ENCODE data around the gene C17orf107.
A peak's percentile ranks its signal among the peaks of the same experiment; 100 is the strongest.
"Not testable (repeated sequence)": the region's sequence is repeated elsewhere in the genome, so short reads cannot be mapped to it uniquely, and the experiment has no call there.

Gene C17orf107

DNA sequence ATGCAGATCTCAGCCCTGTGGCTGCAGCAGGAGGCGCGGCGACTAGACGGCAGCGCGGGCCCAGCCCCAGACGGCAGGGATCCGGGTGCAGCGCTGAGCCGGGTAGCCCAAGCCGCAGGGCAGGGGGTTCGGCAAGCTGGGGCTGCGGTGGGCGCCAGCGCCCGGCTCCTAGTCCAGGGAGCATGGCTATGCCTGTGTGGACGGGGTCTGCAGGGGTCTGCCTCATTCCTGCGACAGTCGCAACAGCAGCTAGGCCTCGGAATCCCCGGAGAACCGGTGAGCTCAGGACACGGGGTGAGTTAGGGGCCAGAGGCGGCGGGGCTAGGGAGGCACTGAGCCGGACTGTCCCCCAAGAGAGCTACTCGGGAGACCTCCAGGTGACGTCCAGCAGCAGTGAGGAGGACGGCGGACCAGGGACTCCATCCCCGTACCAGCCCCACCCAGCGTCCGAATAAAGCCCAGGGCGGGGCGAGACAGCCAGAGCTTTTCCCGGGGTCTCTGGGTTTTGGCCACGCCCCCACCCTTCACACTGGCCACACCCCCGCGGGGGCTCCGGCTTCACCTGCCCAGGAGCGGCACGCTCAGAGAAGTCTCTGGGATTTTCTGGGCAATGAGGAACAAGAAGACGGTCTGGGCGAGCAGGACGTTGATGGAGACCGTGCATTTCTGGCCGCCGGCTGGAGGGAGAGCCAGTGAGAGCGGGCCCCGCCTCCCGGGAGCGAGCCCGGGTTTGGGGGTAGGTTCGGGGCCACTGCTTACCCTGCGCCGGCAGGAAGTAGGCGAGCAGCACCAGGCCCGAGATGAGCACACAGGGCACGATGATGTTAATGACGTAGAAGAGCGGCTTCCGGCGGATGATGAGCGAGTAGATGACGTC is 1.1 kb downstream of the C17orf107 start:
- DNase-seq (ENCODE audit: low spot score): peak; percentile 48

GRCh38 chr17:4901108-4901647 is 1.8 kb downstream of the C17orf107 start:
- DNase-seq (ENCODE audit: low spot score): no peak

DNA sequence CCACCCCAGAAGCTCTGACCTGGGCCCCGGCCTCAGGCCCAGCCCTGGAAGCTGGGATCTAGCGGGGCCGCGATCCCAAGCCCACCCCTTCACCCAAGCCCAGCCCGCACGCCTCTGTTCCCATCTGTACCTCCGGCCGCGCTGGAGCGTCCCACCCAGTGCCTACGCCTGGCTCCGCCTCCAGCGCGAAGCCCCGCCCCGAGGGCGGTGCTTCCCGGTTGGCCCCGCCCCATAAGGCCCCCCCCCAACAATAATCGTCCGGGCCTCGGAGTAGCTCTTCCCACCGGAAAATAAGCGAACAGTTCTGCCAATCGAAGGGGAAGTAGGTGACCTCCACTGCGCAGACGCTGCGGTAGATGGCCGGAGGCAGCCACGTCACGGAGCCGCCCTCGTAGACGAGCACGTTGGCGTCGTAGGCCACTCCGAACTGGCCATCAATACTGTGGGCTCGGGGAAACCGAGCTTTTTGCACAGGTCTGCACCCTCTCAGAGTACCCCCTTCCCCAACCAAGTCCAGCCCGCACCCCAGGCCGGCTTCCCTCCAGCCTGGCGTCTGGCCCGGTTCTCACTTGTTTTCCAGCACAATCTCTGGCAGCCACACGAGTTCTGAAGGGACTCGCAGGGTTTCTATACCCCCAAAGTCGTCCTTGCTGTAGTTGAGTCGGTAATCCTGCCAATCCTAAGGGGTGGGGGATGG is 2.5 kb downstream of the C17orf107 start:
- peak; percentile 46 for DNase-seq (ENCODE audit: low spot score)

DNA sequence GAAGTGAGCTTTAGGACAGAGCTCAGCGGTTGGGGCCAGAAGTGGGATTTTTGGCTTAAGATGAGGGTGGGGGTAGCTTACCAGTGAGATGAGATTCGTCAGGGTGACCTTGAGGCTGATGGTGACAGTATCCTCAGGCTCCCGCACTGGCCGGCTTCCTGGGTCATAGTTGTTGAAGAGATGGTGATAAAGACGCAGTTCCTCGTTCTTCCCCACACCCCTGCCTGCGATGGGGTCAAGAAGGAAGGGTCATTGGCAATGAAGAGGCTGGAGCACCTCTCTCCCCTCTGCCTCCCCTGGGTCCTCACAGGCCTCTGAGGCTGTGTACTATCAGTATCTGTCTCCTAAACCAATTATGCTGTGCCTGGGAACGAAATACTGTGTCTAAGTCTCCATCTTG is 3.2 kb downstream of the C17orf107 start:
- no peak for DNase-seq (ENCODE audit: low spot score)

DNA sequence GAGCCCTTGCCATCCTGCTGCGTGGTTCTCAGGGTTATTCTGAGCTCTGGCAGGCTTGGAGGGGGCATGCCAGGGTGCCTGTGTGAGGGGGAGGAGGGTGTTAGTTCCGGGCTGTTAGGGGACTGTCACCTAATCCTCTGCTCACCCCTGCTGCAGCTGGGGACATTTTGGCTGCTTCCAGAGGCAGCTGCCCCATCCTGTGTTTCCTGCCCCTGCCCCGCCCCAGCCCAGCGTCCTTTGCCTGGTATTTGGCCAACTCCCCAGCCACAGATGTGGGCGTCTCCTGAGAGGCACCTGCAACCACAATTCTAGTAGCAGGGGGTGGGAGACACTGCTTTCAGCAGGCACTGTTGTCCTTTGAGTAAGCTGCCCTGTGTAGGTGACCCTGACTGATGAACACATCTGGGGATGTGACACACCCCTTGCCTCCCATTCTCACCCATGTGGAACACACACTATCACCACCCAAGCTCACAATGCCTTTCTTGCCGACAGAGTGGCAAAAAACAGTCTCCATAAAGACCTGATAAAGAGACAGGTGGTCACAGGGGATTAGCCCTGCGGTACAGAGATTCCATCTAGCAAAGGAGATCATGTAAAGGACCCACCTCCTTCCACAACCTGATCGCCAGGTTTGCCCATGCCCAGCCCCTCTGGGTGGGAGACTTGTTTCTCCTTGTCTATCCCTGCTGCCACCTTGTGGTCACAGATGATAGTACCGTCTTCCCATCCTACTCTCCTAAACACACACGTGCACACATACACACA is 3.9 kb downstream of the C17orf107 start, which contains the start of gene CHRNE:
Gene CHRNE, minus strand, starts transcription at position 48 of the 768 bp plus-strand sequence. Its CDS starts 35 bp downstream, at position 13.
- DNase-seq (ENCODE audit: low spot score): peak; percentile 68

DNA sequence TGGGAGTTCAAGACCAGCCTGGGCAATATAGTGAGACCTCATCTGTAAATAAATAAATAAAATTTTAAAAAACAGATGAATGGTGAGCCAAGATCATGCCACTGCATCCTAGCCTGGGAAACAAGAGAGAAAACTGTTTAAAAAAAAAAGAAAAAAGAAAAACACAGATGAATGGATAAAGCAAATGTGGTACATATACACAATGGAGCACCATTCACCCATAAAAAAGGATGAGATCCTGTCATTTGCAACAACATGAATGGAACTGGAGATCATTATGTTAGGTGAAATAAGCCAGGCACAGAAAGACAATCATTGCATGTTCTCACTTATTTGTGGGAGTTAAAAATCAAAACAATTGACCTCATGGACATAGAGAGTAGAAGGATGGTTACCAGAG is 7.3 kb downstream of the C17orf107 start:
- not testable (repeated sequence) for DNase-seq (ENCODE audit: low spot score)

GRCh38 chr17:4908301-4908700 is 9.0 kb downstream of the C17orf107 start:
- no peak for DNase-seq (ENCODE audit: low spot score)

DNA sequence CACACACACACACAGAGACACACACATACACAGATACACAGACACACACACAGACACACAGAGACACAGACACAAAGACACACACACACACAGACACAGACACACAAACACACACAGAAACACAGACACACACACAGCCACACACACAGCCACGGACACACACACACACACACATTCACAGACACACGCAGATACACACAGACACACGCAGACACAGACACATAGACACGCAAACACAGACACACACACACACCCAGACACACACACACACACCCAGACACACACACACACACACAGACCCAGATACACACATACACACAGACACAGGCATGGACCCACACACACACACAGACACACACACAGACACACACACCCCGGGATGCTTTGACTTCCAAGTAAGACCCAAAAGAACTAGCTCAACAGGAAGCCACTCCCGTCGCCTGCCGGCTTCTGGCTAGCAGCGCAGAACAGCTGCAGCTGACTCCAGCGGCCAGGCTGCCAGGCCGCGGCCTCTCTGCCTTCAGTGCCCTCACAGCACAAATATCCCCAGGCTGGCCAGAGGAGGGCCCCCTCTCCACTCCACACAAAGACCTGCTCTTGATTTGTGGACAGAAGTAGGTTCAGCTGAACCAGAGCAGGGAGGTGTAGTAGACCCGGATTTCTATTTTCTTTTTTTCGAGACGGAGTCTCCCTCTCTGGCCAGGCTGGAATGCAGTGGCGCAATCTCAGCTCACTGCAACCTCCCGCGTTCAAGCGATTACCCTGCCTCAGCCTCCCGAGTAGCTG is 9.6 kb downstream of the C17orf107 start:
- peak; percentile 89 for DNase-seq (ENCODE audit: low spot score)

DNA sequence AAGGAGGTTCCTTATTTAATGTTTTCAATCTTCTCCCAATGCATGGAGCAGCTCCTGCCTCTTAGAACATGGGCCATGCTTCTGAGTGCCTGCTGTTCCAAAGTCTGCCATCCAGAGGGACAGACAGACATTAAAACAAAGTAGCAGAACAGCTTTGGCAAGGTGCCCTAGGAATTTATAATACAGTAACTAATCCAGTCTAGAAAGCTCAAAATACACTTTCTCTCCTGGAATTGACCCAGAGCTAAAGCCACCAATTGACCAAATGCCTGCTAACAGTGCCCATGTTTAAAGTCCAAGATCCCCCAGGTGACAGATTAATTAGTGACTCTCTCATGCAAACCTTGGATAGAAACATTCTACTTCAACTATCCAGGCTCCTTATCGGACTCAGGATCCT is 14.7 kb downstream of the C17orf107 start:
- DNase-seq (ENCODE audit: low spot score): no peak

DNA sequence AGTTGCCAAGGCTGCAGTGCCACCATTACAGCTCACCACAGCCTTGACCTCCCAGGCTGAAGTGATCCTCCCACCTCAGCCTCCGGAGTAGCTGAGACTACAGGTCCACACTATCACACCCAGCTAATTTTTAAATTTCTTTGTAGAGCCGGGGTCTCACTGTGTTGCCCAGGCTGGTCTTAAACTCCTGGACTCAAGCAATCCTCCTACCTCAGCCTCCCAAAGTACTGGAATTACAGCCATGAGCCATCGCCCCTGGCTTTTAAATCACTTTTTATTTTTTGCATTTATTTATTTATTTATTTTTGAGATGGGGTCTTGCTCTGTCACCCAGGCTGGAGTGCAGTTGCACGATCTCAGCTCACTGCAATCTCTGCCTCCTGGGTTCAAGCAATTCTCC is 15.2 kb downstream of the C17orf107 start:
- DNase-seq (ENCODE audit: low spot score): not testable (repeated sequence)

DNA sequence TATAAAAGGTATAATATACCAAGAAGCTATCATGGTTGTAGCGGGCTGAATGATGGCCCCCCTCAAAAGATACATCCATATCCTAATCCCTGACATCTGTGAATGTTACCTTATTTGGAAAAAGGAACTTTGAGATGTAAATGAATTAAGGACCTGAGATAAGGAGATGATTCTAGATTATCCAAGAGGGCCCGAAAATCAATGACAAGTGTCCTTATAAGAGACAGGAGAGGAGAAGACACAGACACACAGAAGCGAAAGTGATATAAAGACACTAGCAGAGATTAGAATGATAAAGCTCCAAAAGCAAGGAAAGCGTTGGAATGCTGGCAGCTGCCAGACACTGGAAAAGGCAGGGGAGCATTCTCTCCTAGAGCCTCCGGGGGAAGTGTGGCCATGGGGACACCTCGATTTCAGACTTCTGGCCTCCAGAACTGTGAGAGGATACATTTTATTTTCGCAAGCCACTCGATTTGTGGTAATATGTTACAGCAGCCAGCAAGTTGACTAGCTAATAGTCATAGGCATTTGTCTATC is 20.2 kb downstream of the C17orf107 start:
- DNase-seq (ENCODE audit: low spot score): no peak

GRCh38 chr17:4920351-4921048 is 21.2 kb downstream of the C17orf107 start:
- DNase-seq (ENCODE audit: low spot score): no peak

- DNase-seq (ENCODE audit: low spot score): no peak
Observed at GRCh38 chr17:4921320-4921719, 22.0 kb downstream of the C17orf107 start.

- DNase-seq (ENCODE audit: low spot score): not testable (repeated sequence)
Observed at GRCh38 chr17:4926577-4927335, 27.4 kb downstream of the C17orf107 start.

DNA sequence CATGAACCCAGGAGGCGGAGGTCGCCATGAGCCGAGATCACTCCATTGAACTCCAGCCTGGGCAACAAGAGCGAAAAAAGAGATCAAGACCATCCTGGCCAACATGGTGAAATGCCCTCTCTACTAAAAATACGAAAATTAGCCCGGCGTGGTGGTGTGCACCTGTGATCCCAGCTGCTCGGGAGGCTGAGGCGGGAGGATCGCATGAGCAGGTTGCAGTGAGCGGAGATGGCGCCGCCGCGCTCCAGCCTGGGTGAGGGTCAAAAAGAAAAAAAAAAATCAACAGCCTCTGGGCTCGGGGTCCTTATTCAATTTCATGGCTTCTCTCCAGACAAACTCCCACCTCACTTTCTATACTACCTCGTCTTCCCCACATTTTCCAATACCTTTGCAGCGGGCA is 29.5 kb downstream of the C17orf107 start:
- no peak for DNase-seq (ENCODE audit: low spot score)

- DNase-seq (ENCODE audit: low spot score): no peak
Observed at GRCh38 chr17:4931963-4932362, 32.6 kb downstream of the C17orf107 start, which contains the start of gene GP1BA. Gene GP1BA, plus strand, starts transcription at chr17:4932277. Its CDS starts 328 bp downstream, at chr17:4932605.

DNA sequence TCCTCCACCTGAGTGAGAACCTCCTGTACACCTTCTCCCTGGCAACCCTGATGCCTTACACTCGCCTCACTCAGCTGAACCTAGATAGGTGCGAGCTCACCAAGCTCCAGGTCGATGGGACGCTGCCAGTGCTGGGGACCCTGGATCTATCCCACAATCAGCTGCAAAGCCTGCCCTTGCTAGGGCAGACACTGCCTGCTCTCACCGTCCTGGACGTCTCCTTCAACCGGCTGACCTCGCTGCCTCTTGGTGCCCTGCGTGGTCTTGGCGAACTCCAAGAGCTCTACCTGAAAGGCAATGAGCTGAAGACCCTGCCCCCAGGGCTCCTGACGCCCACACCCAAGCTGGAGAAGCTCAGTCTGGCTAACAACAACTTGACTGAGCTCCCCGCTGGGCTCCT is 33.4 kb downstream of the C17orf107 start:
- DNase-seq (ENCODE audit: low spot score): no peak

GRCh38 chr17:4933646-4934045 is 34.3 kb downstream of the C17orf107 start:
- DNase-seq (ENCODE audit: low spot score): no peak

- DNase-seq (ENCODE audit: low spot score): peak; percentile 70
Observed at GRCh38 chr17:4934173-4934979, 35.0 kb downstream of the C17orf107 start.
